ENCODE measurements around the gene ITPK1. TPM values are rescaled to one million over a fixed set of nuclear protein-coding genes. Genes with fewer than 3 reads are reported as not detected.

The ITPK1 gene
- total RNA-seq, 1 experiment from 2014 or later, result 66.2 TPM

DNA sequence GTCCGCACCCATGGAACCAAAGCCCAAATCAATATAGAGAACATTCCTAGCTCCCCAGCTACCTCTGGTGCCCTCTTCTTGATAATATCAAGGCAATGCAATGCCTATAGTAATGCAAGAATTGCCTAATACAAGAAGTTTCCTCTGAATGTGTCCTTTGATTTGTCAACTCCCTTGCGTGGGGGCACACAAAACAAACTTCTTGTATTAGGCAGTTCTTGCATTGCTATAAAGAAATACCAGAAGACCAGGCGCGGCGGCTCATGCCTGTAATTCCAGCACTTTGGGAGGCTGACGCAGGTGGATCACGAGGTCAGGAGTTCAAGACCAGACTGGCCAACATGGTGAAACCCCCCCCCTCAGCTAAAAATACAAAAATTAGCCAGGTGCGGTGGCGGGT, 10.4 kb upstream of the ITPK1 start:
- Histone ChIP-seq H3K36me3 (ENCODE audit: low read depth, low read length) (no peaks in the 10 kb centered on the region), H3K9ac (ENCODE audit: low read length) (no peak overlapping the region), H3K9me3 (ENCODE audit: low read length) (no peaks in the 10 kb centered on the region), H3F3A (ENCODE audit: low read length, unreplicated experiment) (no peaks in the 10 kb centered on the region), H3K9me2 (replicated peaks; ENCODE audit: low read length) (no peaks in the 10 kb centered on the region), H2AFZ (ENCODE audit: low read length) (no peak overlapping the region), H3K27me3 (ENCODE audit: low read length) (no peaks in the 10 kb centered on the region), H3K4me3 (ENCODE audit: low read length) (no peak overlapping the region), H3K4me1 (ENCODE audit: insufficient read depth, low read length) (no peaks in the 10 kb centered on the region), H3K4me2 (ENCODE audit: low read length) (no peak overlapping the region), H3K27ac (ENCODE audit: low read length) (no peak overlapping the region), H3K79me2 (ENCODE audit: low read length) (no peaks in the 10 kb centered on the region), H4K20me1 (ENCODE audit: low read length) (no peaks in the 10 kb centered on the region)
- BruUV-seq (replicated peaks), result no TSS peak
- POLR2A ChIA-PET (ENCODE audit: unreplicated experiment), result no interaction called here
- CTCF ChIA-PET, result no interaction called here
- TF ChIP-seq EZH2 (IDR thresholded peaks at IDR 0.05; ENCODE audit: low read length, unreplicated experiment) (no peak), EZH2phosphoT487 (IDR thresholded peaks at IDR 0.05; ENCODE audit: borderline replicate concordance, low read length) (no peak)
- TF ChIP-seq, protein P1, sequence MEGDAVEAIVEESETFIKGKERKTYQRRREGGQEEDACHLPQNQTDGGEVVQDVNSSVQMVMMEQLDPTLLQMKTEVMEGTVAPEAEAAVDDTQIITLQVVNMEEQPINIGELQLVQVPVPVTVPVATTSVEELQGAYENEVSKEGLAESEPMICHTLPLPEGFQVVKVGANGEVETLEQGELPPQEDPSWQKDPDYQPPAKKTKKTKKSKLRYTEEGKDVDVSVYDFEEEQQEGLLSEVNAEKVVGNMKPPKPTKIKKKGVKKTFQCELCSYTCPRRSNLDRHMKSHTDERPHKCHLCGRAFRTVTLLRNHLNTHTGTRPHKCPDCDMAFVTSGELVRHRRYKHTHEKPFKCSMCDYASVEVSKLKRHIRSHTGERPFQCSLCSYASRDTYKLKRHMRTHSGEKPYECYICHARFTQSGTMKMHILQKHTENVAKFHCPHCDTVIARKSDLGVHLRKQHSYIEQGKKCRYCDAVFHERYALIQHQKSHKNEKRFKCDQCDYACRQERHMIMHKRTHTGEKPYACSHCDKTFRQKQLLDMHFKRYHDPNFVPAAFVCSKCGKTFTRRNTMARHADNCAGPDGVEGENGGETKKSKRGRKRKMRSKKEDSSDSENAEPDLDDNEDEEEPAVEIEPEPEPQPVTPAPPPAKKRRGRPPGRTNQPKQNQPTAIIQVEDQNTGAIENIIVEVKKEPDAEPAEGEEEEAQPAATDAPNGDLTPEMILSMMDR (conservative IDR thresholded peaks at IDR 0.05; ENCODE audit: low read depth, low read length), result no peak
- intact Hi-C loops (cut with micrococcal nuclease), result no loop called here
- DNase-seq (no peak), ATAC-seq (no peak)

DNA sequence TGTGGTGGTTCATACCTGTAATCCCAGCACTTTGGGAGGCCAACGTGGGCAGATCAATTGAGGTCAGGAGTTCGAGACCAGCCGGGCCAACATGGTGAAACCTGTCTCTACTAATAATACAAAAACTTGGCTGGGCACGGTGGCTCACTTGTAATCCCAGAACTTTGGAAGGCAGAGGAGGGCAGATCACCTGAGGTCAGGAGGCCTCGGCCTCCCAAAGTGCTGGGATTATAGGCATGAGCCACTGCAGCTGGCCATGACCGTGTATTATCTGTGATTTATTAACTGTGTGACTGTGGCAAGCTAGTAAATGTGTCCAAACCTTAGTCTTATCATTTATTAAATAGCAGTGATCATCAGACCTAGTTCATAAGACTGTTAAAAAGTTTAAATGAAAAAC, 7.1 kb upstream of the ITPK1 start:
- Histone ChIP-seq H2AFZ (ENCODE audit: low read length) (no peak overlapping the region), H3K27me3 (ENCODE audit: low read length) (no peaks in the 10 kb centered on the region), H3K4me2 (ENCODE audit: low read length) (no peak overlapping the region), H3K9me2 (replicated peaks; ENCODE audit: low read length) (no peaks in the 10 kb centered on the region), H3F3A (ENCODE audit: low read length, unreplicated experiment) (no peaks in the 10 kb centered on the region), H4K20me1 (ENCODE audit: low read length) (no peaks in the 10 kb centered on the region), H3K9me3 (ENCODE audit: low read length) (no peaks in the 10 kb centered on the region), H3K79me2 (ENCODE audit: low read length) (no peaks in the 10 kb centered on the region), H3K4me1 (ENCODE audit: insufficient read depth, low read length) (no peaks in the 10 kb centered on the region), H3K9ac (ENCODE audit: low read length) (no peak overlapping the region), H3K4me3 (ENCODE audit: low read length) (no peak overlapping the region), H3K36me3 (ENCODE audit: low read depth, low read length) (no peaks in the 10 kb centered on the region), H3K27ac (ENCODE audit: low read length) (no peak overlapping the region)
- intact Hi-C loops (cut with micrococcal nuclease), result no loop called here
- CTCF ChIA-PET, result no interaction called here
- POLR2A ChIA-PET (ENCODE audit: unreplicated experiment), result no interaction called here
- no TSS peak for BruUV-seq (replicated peaks)
- ATAC-seq (no peak), DNase-seq (no peak)
- TF ChIP-seq, protein P1 (conservative IDR thresholded peaks at IDR 0.05; ENCODE audit: low read depth, low read length), result no peak
- TF ChIP-seq EZH2 (IDR thresholded peaks at IDR 0.05; ENCODE audit: low read length, unreplicated experiment), result no peak
- no peak for TF ChIP-seq EZH2phosphoT487 (IDR thresholded peaks at IDR 0.05; ENCODE audit: borderline replicate concordance, low read length)

DNA sequence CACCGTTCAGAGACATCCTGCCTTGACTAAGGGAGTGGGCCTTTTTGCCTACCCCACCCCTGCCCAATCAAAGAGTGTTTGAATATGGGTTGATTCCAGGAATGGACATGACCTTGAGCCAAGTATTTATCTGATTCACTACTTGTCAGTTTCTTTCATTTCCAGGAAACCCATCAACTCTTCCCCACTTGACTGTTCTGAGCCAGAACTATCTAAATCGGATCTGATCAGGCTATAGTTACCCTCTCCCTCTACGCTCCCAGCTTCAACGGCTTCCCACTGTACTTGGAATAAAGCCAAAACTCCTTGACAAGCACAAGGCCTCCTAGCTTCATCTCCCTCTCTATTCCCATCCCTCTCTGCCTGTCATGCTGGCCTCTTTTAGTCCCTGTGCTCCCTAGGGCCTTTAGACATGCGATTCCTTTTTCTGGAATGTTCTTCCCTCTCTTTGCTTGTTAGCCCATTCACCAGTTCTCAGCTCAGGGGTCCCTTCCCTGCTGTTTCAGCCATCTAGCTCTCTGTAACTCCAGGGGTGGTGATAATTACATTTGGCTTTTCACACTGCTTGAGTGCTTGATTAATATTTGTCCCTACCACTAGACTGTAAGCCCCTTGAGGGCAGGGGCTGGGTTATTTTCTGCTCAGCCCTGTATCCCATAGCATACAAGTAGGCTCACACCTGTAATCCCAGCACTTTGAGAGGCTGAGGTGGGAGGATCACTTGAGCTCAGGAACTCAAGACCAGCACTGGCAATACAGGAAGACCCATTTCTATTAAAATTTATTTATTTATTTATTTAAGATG, 5.5 kb upstream of the ITPK1 start:
- BruUV-seq (replicated peaks), result no TSS peak
- Histone ChIP-seq H2AFZ (ENCODE audit: low read length) (no peak overlapping the region), H3K27ac (ENCODE audit: low read length) (no peak overlapping the region), H3K4me3 (ENCODE audit: low read length) (no peak overlapping the region), H3K36me3 (ENCODE audit: low read depth, low read length) (no peaks in the 10 kb centered on the region), H3K79me2 (ENCODE audit: low read length) (no peaks in the 10 kb centered on the region), H3K4me2 (ENCODE audit: low read length) (no peak overlapping the region), H3K9me2 (replicated peaks; ENCODE audit: low read length) (no peaks in the 10 kb centered on the region), H4K20me1 (ENCODE audit: low read length) (no peaks in the 10 kb centered on the region), H3K27me3 (ENCODE audit: low read length) (no peaks in the 10 kb centered on the region), H3K4me1 (ENCODE audit: insufficient read depth, low read length) (peaks cover 5% of the 10 kb centered on the region; the same call in 1 of the 2 replicates), H3F3A (ENCODE audit: low read length, unreplicated experiment) (no peaks in the 10 kb centered on the region), H3K9me3 (ENCODE audit: low read length) (no peaks in the 10 kb centered on the region), H3K9ac (ENCODE audit: low read length) (no peak overlapping the region)
- no peak for DNase-seq
- ChIA-PET CTCF (no interaction called here), POLR2A (ENCODE audit: unreplicated experiment) (no interaction called here)
- ATAC-seq, result no peak
- intact Hi-C loops (cut with micrococcal nuclease), result no loop called here
- no peak for TF ChIP-seq EZH2phosphoT487 (IDR thresholded peaks at IDR 0.05; ENCODE audit: borderline replicate concordance, low read length)
- no peak for TF ChIP-seq EZH2 (IDR thresholded peaks at IDR 0.05; ENCODE audit: low read length, unreplicated experiment)
- TF ChIP-seq, protein P1 (conservative IDR thresholded peaks at IDR 0.05; ENCODE audit: low read depth, low read length), result no peak

Data from PC-3 (cell line).